ENCODE results near the gene TXK.

The TXK gene

DNA sequence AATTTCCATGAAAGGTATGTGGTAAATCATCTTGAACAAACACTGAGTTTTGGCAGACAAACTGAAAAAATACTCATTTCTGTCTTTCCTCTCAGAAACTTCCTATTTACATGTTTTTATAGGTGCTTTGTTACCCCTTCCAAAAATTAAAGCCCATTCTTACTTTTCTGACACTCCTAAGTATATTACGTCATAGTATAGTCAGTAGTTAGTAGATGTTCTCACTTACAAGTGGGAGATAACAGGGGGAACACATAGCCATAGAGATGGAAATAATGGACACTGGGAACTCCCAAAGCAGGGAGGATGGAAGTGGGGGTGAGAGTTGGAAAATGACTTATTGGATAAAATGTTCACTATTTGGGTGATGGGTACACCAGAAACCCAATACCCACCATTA, 28.8 kb downstream of the TXK start:
- DNase-seq (ENCODE audit: low spot score) (no peak), FAIRE-seq (no peak)

DNA sequence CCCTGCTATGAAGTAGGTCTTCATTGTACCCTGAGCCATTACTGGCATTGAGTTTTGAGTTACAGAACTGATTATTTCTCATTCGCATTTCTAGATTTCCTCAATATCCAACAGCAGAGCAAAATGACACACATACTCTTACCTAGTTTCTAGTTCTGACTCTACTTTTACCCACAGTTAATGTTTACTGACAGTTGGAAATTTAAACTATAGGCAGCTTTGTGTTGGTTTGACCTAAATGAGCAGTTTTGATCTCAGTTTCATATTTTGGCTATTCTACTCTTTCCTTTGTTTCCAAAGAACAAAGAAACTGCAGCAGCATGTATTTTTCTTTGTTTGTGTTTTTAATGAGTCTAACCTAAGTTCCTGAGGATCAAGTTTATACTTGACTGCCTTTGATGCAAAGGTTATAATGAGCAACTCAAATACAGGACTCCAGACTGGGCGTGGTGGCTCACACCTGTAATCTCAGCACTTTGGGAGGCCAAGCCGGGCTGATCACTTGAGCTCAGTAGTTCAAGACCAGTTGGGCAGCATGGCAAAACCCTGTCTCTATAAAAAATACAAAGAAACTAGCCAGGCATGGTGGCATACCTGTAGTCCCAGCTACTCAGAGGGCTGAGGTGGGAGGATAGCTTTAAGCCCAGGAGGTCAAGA, 30.4 kb downstream of the TXK start:
- DNase-seq (ENCODE audit: low spot score) (no peak), FAIRE-seq (no peak)

- FAIRE-seq, result no peak
- peak; percentile 13 for DNase-seq (ENCODE audit: low spot score)
Measured at GRCh38 chr4:48102303-48102702, 31.7 kb downstream of the TXK start.

- FAIRE-seq (no peak), DNase-seq (ENCODE audit: low spot score) (no peak)
Measured at GRCh38 chr4:48100256-48100655, 33.8 kb downstream of the TXK start.

- DNase-seq (ENCODE audit: low spot score) (no peak), FAIRE-seq (no peak)
Measured at GRCh38 chr4:48095441-48095840, 38.6 kb downstream of the TXK start.

DNA sequence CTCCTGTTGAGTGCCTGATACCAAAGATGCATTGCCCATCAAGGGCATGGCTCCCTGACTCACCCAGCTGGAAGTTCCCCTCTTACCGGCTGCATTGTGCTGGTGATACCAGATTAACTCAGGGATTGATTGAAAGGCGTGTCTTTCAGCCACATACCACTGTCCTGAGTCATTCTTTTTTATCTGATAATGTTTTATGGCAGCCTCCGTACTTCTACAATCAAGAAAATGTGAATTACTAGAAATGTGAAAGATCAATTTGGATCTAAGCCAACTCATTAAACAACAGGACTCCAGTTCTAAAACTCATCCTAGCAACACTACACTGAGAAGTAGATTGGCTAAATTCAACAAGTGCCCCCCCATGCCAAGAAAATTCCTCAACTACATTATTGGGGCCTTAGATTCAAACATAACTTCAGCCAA, 40.0 kb downstream of the TXK start:
- DNase-seq (ENCODE audit: low spot score), result peak; percentile 71

DNA sequence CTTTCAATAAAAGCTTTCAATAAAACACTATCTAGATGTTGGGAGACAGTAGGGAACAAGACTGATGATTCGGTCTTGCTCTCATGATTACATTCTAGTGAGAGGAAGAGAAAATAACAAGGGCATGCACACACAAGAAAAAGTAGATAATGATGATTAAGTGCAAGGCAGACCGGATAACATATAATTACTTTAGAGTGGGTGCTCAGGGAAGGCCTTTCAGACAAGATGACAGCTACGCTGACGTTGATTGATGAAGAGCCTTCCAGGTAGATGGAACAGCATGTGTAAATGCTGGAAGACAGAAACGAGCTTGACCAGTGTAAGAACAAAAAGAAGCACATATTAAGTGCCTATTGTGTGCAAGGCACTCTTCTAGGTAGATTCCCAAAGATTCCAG, 43.4 kb downstream of the TXK start:
- FAIRE-seq, result no peak
- no peak for DNase-seq (ENCODE audit: low spot score)

More for the DNA sequence above, 40.0 kb downstream of the TXK start:
- peak; percentile 85 for FAIRE-seq

DNA sequence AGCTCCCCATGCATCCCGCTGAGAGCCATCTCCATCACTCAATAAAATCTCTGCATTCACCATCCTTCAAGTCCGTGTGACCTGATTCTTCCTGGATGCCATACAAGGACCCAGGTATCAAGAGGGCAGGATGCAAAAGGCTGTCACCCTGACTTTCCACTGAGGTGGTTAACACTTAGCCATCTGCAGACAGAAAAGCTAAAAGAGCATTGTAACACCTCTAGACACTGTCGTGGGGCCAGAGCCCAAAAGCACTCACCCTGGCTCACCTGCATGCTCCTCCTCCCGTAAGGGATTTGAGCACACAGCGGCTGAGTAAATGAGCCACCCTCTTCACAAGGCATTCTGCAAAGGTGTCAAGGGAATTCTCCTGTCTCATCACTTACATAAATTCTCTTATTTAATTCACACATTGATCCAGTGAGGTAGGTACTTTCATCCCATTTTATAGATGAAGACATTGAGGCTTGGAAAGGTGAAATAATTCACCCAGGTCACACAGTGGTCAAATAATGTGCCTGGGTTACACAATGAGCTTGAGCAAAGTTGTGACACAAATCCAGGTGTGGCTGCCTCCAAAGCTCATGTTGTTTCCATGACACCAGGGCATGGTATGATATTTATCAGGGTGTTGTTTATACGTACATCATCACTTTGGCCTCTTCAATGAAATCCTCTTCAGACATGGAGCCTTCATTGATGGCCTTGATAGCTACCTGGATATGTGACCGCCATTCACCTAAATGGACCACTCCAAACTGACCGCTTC, 48.0 kb downstream of the TXK start:
- FAIRE-seq, result no peak
- no peak for DNase-seq (ENCODE audit: low spot score)

DNA sequence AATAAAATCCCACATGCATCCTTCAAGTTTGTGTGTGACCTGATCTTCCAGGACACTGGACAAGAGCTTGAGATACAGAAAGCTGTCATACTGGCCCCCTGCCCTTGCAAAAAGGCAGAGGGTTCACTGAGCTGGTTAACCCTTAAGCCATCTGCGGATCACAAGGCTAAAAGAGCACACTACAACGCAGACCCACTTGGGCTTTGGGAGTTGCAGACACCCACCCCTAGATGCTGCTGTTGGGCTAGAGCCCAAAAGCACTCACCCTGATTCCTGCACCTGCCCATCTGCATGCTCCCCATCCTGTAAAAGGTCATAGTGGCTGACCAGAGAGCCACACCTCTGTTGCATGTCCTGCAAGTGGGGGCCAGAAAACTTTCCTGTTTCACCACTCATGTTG, 51.1 kb downstream of the TXK start:
- DNase-seq (ENCODE audit: low spot score) (no peak), FAIRE-seq (no peak)

DNA sequence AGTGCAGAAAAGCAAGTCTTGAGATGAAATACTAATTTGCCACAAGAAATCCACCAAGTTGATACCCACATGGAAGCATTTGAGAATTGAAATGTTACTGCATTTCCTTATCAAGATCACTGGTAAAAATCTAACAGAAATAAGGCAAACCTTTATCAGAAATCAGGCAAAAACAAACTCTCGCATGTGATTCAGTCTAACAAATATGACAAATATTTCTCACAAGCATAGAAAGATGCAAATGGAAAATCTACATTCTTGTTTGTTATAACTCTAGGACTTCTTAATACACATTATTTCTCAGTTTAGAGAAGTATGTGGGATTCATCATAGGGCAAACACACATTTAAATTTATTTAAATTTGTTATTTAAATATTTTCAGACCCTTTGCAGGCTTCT, 52.9 kb downstream of the TXK start:
- no peak for FAIRE-seq

DNA sequence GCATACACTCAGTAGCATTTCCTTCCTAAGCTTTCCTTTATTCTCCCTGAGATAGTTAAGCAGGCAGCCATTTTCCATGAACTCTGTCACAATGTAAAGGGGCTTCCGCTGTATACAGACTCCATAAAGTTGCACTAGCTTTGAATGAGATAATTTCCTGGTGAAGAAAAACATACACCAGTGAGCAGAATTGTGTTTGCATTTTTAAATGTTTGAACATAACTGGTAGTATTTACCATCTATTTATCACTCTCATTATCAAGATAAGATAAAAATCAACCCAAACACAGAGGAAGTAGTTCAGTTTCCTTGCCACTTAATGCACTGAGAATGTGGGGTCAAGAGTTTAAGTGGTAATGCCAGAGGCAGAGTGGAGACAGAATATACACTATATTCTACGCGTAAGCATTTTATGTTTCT, 54.1 kb downstream of the TXK start:
- DNase-seq (ENCODE audit: low spot score) (no peak), FAIRE-seq (no peak)

More for the DNA sequence above, 52.9 kb downstream of the TXK start:
- DNase-seq (ENCODE audit: low spot score), result no peak

DNA sequence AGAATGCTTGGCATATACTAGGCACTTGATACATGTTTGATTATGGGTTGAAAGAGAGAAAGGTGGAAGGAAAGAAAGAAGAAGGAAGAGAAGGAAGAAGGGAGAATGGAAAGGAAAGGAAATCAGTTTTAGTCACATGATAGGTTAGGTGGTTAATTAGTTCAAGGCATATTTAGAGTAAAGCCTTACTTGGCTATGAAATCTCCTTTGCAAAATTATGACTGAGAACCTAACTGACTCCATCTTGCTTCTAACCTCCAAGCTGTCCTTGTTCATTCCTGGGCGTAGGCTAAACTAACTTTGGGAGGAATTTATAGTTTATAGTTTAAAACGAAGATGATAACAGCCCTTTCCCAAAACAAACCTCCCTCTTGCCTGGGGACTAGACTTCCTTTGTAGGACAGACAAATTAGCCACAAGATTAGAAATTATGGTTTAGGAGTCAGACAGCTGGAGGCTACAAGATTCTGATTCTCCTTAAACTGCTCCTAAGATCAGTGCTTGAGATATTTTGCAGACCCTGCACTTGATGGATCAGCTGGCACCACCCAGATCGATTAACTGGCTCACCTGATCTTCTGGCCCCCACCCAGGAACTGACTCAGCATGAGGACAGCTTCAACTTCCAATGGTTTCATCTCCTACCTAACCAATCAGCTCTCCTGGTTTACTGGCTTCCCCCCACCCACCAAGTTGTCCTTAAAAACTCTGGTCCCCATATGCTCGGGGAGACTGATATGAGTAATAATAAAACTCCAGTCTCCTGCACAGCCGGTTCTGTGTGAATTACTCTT, 55.0 kb downstream of the TXK start:
- FAIRE-seq (no peak), DNase-seq (ENCODE audit: low spot score) (no peak)

DNA sequence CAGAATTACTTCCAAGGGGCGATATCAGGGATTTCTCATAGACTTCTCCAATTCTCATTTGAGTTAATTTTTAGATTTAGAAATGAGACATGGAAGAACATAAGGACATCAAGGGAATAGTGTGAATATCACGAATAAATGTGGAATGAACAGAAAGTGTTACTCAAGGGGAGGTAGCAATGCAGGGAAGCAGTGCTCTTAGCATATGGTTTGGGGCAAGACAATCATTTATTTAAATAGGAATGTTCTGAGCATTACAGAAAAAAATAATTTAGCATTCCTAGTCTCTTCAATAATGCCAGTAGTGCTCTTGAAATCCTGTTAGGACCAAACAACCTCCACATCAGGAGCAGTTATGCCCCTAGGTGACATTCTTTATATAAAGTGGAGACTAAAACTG, 55.6 kb downstream of the TXK start:
- FAIRE-seq (no peak), DNase-seq (ENCODE audit: low spot score) (no peak)

DNA sequence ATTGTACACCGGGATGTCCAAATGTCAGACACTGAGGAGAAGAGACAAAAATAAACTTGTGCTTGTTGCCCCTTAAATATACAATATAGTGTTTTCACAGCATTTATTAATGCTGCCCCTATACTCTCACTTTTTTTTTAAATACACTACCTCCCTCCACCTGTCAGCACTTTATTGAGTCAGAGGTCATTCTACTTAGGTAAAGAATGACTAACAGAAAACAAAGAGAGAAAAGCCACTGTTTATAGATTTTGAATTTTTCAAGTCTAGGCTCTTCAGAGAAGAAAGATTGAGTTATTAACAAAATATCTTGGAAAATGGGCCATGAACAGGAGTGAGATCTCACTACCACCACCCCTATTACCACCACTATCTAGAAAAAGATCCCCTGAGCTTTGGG, 59.4 kb downstream of the TXK start:
- FAIRE-seq (no peak), DNase-seq (ENCODE audit: low spot score) (no peak)

- FAIRE-seq (no peak), DNase-seq (ENCODE audit: low spot score) (no peak)
Measured at GRCh38 chr4:48073567-48074103, 60.4 kb downstream of the TXK start.

DNA sequence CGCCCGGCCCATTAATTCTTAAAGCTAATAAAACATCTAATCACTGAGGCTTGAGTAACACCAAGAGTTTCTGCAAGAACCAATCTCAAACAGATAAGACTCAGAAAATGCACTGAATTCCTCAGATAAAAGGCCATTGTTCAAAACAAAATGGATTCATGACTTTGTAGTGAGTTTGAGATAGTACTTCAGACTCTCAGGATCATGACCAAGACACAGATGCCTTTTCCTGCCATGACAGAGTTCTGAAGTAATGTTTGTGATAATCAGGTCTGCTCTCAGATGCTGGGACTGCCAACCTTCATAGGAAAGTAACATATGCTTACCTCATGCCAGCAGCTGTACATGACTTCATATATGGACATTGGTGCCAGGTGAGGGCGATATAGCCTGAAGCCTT, 62.9 kb downstream of the TXK start:
- FAIRE-seq (peak; percentile 74), DNase-seq (ENCODE audit: low spot score) (no peak)

GRCh38 chr4:48069026-48069425, 65.0 kb downstream of the TXK start:
- FAIRE-seq (no peak), DNase-seq (ENCODE audit: low spot score) (no peak)

DNA sequence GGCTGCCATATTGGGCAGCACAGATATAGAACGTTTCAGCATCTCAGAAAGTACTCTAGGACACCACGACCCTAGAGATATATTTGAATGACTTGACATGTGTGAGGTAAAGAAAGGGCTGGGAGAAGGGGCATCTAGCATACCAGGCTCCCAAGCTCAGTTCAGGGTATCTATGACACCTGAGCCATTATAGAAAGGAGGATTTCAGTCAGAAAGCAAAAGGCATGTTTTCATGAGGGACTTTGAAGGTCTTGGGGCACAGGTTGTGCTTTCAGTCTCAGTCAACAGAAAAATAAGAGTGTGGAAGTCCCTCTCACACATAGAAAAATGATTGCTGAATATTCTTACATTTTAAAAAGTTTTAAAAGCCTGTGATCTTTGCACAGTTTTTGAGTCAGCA, 65.9 kb downstream of the TXK start:
- no peak for DNase-seq (ENCODE audit: low spot score)
- FAIRE-seq, result no peak

DNA sequence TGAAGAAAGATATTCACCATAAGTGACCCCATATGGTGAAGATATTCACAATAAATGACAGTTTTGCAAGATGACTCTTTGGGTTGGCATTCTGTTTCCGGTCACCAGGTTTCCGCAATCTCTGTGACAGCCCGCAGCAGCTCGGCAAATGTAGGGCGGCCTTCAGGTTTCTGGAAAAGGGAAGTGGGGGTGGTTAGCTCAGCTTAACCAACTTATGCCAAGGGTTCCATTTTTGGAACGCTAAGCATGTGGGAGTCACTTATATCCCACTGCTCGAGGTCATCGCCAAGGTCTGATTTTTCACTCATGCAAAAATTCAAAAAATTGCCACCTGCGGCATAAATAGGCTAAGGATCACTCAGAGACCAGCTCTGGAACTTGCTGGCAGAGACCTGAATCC, 66.5 kb downstream of the TXK start:
- DNase-seq (ENCODE audit: low spot score) (no peak), FAIRE-seq (no peak)

DNA sequence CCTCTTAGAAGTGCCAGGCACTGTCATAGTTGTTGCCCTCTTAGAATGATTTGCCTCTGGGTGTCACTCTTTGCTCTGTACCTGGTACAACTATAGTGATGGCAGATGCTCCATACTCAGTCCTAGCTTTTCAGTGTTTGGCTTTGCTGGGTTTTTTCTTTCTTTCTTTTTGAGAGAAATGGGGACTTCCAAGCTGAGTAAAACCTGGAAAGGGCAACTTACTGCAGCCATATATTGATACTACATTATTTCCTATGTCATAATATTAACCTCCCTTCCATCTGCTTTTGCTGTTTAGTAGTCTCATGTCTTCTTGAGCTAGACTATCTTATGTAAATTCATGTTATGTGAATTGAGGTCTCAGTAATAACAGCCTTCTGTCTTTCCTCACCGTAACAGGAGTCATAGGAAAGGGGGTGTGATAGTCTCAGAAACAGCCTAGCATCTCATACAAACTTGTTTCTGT, 68.4 kb downstream of the TXK start:
- no peak for FAIRE-seq

DNA sequence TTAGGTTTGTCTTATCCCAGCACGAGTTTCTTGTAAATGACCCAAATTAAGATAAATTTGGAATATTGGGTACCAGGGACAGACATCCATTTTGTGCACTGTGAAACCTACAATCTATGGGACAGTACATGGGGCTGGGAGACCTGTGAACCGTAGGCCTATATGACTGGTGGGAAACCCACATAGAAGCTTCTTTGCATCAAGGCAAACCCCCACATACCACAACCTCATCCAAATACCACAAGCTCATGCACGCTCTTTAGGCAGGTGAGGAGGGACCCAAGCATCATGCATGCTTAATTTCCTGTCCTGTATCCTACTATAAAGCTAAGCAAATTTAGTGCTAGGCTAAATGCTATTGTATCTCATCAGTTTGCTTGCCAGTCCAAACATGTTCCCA, 69.7 kb downstream of the TXK start:
- FAIRE-seq, result no peak

More for the DNA sequence above, 68.4 kb downstream of the TXK start:
- DNase-seq (ENCODE audit: low spot score), result no peak

More for the DNA sequence above, 69.7 kb downstream of the TXK start:
- DNase-seq (ENCODE audit: low spot score), result no peak

Data from urothelium cell line (cell line).